HG03469 (cell line): ENCODE data around the gene QSOX2.

Source experiments
- ATAC-seq: cut with Tn5 transposase; IDR thresholded peaks from one replicate; pipeline ENCODE4 v1.9.1; 2021; ENCODE audit warnings: mild to moderate bottlenecking, moderate library complexity, moderate number of reproducible peaks; ENCODE audit not compliant: unreplicated experiment

Gene QSOX2

DNA sequence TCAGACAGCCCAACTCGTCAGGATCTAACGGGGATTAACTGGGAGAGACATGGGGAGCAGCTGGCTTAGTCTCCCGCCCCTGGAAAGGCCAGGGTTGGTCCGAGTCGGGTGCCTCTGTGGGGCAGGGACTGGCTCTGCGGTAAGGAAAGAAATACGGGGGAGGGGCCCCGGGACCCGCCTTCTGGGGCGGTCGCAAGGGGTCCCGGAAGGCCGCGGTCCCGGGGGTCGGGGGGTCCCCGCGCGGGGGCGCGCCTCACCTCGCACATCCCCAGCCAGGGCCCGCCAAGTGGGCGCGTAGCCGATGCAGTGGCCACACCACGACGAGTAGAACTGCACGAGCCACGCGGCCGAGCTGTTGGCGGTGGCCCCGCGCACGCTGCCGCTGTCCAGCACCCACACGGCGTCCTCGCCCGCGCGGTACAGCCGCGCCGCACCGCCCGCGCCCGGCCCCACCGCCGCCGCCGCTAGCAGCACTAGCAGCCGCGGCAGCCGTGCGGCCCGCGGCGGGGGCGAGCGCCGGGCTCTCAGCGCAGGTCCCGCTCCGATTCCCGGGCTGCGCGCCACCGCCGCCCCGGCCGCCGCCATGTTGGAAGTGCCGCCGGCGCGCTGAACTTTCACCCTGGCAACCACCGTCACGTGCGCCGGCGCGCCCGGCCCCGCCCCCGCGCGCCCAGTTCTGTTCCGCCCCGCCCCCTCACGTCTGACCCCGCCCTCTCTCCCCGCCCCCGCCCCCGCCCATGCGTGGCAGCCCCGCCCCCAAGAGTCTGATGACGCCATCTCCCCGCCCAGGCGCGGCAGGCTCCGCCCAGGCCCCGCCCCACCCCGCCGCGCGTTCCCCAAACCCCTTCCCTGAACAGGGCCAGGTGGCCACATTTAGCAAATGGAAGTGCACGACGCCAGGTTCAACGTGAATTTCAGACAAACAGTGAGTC lies at the start of gene QSOX2:
TSS of gene QSOX2 (minus strand) at position 594 of the 932 bp plus-strand sequence. CDS start at position 585, 9 bp downstream.
- ATAC-seq = no peak

DNA sequence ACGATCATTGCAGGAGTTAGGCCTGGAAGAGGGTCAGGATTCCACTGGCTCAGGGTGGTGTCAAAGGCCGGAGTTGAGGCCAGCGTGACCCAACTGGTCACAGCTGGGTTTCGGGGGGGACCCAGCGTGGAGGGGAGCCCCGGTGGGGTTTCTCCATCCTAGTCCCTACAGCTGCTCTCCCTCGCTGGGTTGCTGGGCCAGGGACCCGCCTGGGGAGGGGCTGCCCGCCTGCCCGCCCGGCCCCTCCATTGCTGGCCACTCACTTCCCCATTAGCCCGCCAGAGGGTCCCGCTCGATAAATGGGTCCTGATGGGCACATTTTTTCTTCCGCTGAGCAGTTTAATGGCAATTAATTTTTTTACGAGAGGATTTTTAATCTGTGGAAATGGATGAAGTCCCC lies 49.4 kb upstream of the QSOX2 start:
- no peak for ATAC-seq

DNA sequence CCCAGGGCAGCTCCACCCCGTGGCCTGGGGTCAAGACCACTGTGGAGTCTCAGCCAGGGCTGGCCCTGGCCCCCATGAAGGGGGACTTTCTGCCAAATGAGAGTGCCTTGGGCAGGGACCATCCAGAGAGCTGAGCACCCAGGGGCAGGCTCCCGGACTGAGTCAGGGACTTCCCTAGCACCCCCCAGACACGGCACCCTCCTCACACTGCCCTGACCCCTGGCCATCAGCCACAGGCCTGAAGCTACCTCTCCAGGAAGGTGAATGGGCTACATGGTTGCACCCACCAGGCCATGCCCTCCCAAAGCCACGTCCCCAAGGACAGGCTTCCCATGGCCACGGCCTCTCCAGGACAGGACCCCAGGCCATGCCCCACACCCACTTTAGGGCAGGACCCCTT lies 48.8 kb upstream of the QSOX2 start:
- ATAC-seq = no peak

DNA sequence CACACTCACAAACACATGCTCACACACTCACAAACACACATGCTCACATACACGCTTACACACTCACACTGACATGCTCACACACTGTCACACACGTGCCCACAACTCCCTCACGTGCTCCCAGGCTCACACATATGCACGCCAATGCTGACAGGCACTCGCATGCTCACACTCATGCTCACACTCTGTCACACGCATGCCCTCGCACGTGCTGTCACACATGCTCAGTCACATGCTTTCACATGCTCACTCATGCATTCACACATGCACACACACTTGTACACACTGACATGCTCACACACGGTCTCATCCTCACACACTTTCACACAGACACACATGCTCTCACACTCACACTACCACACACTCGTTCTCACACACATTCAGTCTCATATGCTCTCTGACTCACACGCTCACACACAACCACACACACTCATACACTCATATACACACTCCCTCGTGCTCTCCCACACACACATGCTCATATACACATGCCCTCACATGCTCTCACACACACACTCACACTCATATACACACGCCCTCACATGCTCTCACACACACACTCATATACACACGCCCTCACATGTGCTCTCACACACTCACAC lies 48.0 kb upstream of the QSOX2 start:
- no peak for ATAC-seq

- ATAC-seq = no peak
Observed at GRCh38 chr9:136292591-136293448, 47.2 kb upstream of the QSOX2 start.

GRCh38 chr9:136292026-136292538 lies 46.5 kb upstream of the QSOX2 start:
- no peak for ATAC-seq

GRCh38 chr9:136291306-136292025 lies 45.9 kb upstream of the QSOX2 start:
- ATAC-seq = no peak

- no peak for ATAC-seq
Observed at GRCh38 chr9:136290508-136291000, 44.9 kb upstream of the QSOX2 start.

GRCh38 chr9:136289651-136290507 lies 44.3 kb upstream of the QSOX2 start:
- ATAC-seq = no peak

- no peak for ATAC-seq
Observed at GRCh38 chr9:136287960-136288753, 42.5 kb upstream of the QSOX2 start.

GRCh38 chr9:136286987-136287379 lies 41.4 kb upstream of the QSOX2 start:
- no peak for ATAC-seq

DNA sequence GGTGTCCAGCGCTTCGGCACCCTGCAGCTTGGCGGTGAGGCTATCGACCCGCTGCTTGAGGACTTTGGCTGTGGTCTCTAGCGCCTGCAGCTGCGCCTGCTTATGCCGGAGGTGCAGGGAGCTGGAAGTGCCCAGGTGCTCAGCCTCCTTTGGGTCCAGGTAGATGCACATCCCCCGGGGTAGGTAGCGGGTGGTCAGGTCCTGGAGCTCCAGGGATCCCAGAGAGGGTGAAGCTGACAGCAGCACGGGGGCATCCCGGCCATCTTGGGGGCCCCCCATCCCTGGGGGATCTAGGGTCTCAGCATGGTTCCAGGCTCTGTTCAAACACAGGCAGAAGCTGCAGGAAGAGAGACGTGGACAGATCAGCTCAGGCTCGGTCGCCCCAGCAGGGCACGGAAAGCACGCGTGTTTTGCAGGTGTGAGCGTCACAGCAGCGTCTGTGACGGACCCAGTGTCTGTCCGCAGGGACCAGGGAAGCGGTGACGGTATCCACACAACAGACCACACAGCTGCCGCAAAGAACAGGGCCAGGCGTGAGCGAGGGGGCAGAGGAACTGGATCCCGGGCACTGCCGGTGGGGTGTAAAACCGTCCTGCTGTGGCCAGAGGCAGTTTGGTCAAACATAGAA lies 40.9 kb upstream of the QSOX2 start:
- ATAC-seq = no peak

DNA sequence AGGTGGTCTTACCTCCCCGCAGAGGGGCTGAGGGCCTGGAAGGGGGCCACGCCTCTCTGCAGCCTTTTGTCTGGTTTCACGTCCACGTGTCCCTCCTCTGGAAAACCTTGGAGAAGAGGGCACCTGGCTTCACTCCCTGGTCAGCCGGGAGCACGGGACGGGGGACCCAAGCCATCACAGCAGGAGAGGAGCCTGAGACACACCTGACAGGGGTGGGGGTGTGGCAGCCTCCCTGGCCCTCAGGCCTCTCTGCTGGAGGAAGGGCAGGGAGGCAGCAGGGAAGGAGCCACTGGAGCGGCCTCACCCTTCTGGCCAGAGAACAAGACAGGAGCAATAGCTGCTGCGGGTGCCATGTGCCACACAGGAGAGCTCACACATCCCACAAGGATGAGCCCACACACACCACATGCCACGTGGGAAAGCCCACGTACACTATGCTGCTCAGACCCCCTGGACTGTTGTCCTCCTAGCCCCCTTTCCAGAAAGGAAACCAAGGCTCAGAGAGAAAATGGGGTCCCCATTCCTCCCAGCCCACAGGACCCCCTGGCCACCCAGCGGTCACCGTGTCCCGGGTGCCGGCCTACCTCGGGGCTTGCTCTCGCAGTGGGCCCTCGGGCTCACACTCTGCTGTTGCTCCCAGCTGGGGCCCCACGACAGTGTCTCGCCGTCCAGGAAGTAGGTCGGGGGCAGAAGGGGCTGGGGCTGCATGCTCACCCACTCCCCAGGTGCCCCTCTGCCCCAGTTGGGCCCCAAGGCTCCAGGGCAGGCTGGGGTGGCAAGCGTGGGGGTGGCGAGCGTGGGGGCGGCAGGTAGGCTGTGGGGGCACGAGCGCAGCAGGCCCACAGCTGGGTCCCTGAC lies 40.1 kb upstream of the QSOX2 start:
- no peak for ATAC-seq

DNA sequence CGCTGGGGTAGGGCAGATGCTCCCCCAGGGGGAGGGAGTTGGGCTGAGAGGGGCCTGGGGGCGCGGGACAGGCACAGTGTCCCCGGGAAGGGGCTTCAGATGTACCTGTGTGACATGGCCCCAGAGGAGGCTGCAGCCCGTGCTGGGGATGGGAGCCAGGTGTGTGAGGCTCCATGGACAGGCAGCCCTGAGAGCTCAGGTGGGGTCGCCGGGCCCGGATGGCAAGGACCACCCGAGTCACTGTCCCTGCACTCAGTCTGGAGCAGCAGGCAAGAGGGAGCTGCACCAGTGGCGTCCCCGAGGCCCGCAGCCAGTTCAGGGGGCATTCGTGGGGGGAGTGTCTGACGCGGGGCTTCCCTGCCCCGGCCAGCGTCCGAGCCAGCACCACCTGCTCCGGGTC lies 39.3 kb upstream of the QSOX2 start:
- ATAC-seq = no peak

DNA sequence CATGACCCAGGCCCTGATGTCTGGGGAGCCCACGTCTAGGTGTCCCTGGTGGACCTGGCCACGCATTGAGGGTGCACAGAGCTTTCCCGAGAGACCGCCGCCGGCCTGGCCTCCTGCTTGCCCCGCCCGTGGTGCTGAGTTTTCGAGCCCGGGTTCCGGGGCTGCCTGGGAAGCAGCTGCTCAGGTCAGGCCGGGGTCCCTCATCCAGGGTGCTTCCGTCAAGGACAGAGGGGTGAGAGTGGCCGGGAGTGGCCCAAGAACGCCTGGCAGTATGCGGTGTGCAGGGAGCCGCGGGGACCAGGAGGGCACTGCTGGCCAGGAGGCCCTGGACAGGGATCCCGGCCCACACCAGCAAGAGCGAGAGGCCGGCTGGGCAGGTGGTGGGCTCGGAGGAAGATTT lies 38.7 kb upstream of the QSOX2 start:
- ATAC-seq = no peak

GRCh38 chr9:136283291-136284235 lies 38.0 kb upstream of the QSOX2 start:
- peak; percentile 53 for ATAC-seq
